ENCODE results near the gene SPRYD7. TPM values are rescaled to one million over a fixed set of nuclear protein-coding genes. Genes with fewer than 3 reads are reported as not detected.

The SPRYD7 gene
- total and polyA plus RNA-seq, 2 of the 8 experiments (the other 6 are each of a cell fraction or from before 2014, with no cell fraction given): 1.1 to 3.1 TPM

- ChIA-PET CTCF (ENCODE audit: partially characterized antibody) (interaction anchor here (0.8 to 1.2 kb wide), 4 partner anchors 11 to 1067 kb away, joined by 3 to 4 read pairs (median 4); no protein-coding TSS in a partner anchor), POLR2A (ENCODE audit: partially characterized antibody) (no interaction called here)
- no peak for FAIRE-seq
- Histone ChIP-seq H3K23me2 (ENCODE audit: low read depth, low read length) (no peaks in the 10 kb centered on the region), H3K4me2 (ENCODE audit: insufficient read depth in 1 of 2, low read depth in 2 of 2, low read length in 2 of 2) (no peak overlapping the region), H3K27ac (ENCODE audit: low read depth, low read length) (no peak overlapping the region), H3K14ac (ENCODE audit: insufficient read length) (no peak overlapping the region), H3K27me3 (replicated peaks in 1 of 4; ENCODE audit: control insufficient read depth in 3 of 4, extremely low read depth in 1 of 4, insufficient read depth in 3 of 4, low read length in 3 of 4) (no peaks in the 10 kb centered on the region), H3K4me1 (replicated peaks in 1 of 4; ENCODE audit: control insufficient read depth in 3 of 4, insufficient read depth in 4 of 4, low read length in 3 of 4) (no peaks in the 10 kb centered on the region), H4K91ac (replicated peaks; ENCODE audit: insufficient read length, low read length) (no peak overlapping the region), H4K20me1 (replicated peaks in 1 of 2; ENCODE audit: control insufficient read depth in 1 of 2, insufficient read depth in 2 of 2, low read length in 2 of 2) (no peaks in the 10 kb centered on the region), H3K9ac (replicated peaks in 1 of 4; ENCODE audit: extremely low read depth in 1 of 4, low read depth in 3 of 4, low read length in 3 of 4) (no peak overlapping the region), H2BK20ac (ENCODE audit: low read length) (no peak overlapping the region), H3K9me3 (ENCODE audit: insufficient read depth in 2 of 2, low read depth in 1 of 2, low read length in 1 of 2) (no peaks in the 10 kb centered on the region), H2BK12ac (ENCODE audit: low read depth, low read length) (no peak overlapping the region), H2AK5ac (ENCODE audit: low read depth, low read length) (no peak overlapping the region), H3K4me3 (ENCODE audit: extremely low read depth in 1 of 4, insufficient read depth in 2 of 4, low read depth in 3 of 4, low read length in 4 of 4) (no peak overlapping the region), H3K36me3 (ENCODE audit: control insufficient read depth in 2 of 4, insufficient read depth in 4 of 4, low read length in 3 of 4) (peaks cover 0 to 4% (median 0%) of the 10 kb centered on the region in 4 experiments; a peak in 2 of 8 replicates), H3K79me2 (ENCODE audit: control insufficient read depth in 1 of 2, insufficient read depth in 2 of 2, low read length in 2 of 2) (no peaks in the 10 kb centered on the region), H3K23ac (ENCODE audit: insufficient read length) (no peak overlapping the region), H3K56ac (replicated peaks; ENCODE audit: insufficient read length, low read depth, low read length) (no peak overlapping the region), H2BK120ac (replicated peaks; ENCODE audit: low read depth, low read length) (no peak overlapping the region), H4K8ac (ENCODE audit: extremely low read depth, insufficient read depth, low read length) (no peak overlapping the region), H2BK15ac (ENCODE audit: low read length) (no peak overlapping the region), H2BK5ac (ENCODE audit: low read depth, low read length) (no peak overlapping the region), H2AFZ (ENCODE audit: low read length) (no peak overlapping the region), H3K18ac (ENCODE audit: extremely low read depth, low read length) (no peak overlapping the region), H3K4ac (replicated peaks; ENCODE audit: insufficient read length, low read depth, low read length) (no peak overlapping the region), H3K79me1 (ENCODE audit: low read depth, low read length) (no peaks in the 10 kb centered on the region), H4K5ac (ENCODE audit: insufficient read length, low read depth, low read length) (no peak overlapping the region)
- TF ChIP-seq TAF1 (IDR thresholded peaks at IDR 0.05; ENCODE audit: low read depth, low read length): no peak
- no peak for TF ChIP-seq GABPA (IDR thresholded peaks at IDR 0.05; ENCODE audit: borderline replicate concordance, insufficient read depth, low read length)
- no peak for TF ChIP-seq CTBP2 (IDR thresholded peaks at IDR 0.05; ENCODE audit: borderline replicate concordance, insufficient read depth, insufficient read length, low read length)
- TF ChIP-seq HDAC2 (IDR thresholded peaks at IDR 0.05; ENCODE audit: borderline replicate concordance in 1 of 2, low read depth in 2 of 2, low read length in 2 of 2): no peak
- no peak for TF ChIP-seq EGR1 (IDR thresholded peaks at IDR 0.05; ENCODE audit: borderline replicate concordance, low read depth, low read length)
- no peak for DNase-seq (ENCODE audit: low read depth in 1 of 2, low spot score in 2 of 2)
Observed at GRCh38 chr13:49922301-49922700, 13.8 kb downstream of the SPRYD7 start.

All from H1 (cell line).